Prostate gland (tissue), 2 donors: ENCODE results near the gene RNF14. TPM values are rescaled to one million over a fixed set of nuclear protein-coding genes. Genes with fewer than 3 reads are reported as not detected.

Source experiments
- DNase-seq: peaks from one replicate; pipeline ENCODE4 v3.0.0-alpha.2; 2019; ENCODE audit warnings: low spot score
- H3K27ac ChIP-seq, 2 donors: fragments of 200-600 bp; sonication (generic); 2 replicates each; pipeline ENCODE4 v1.5.1; 2017 to 2019
- H3K27me3 ChIP-seq: fragments of 200-600 bp; sonication (generic); replicated peaks from 2 replicates; pipeline ENCODE4 v1.5.1; 2019; ENCODE audit not compliant: insufficient read depth
- H3K36me3 ChIP-seq, 2 donors: fragments of 200-600 bp; sonication (generic); 1 replicate in 1 of 2; 2 replicates in 1 of 2; pipeline versions ENCODE4 v1.5.1 to v1.8.1; 2017 to 2019
- H3K4me1 ChIP-seq: fragments of 200-600 bp; sonication (generic); replicated peaks from 2 replicates; pipeline ENCODE4 v1.5.1; 2019
- H3K4me3 ChIP-seq, 2 donors: fragments of 200-600 bp; sonication (generic); 2 replicates each; pipeline ENCODE4 v1.5.1; 2017 to 2019
- H3K9me3 ChIP-seq: fragments of 200-600 bp; sonication (generic); 2 replicates; pipeline ENCODE4 v1.5.1; 2017
- CTCF ChIP-seq, 4 experiments: fragments of 200-600 bp in 2 of 4; fragments of 450-650 bp in 2 of 4; sonication (generic) in 2 of 4; IDR thresholded peaks; 1 replicate in 3 of 4; 2 replicates in 1 of 4; pipeline ENCODE4 v1.5.1; 2016 to 2019; ENCODE audit warnings: antibody characterized with exemption in 4 of 4, mild to moderate bottlenecking in 2 of 4, moderate library complexity in 2 of 4
- POLR2A ChIP-seq: fragments of 450-650 bp; IDR thresholded peaks from one replicate; pipeline ENCODE4 v1.6.1; 2016; ENCODE audit warnings: antibody characterized with exemption, mild to moderate bottlenecking
- POLR2AphosphoS5 ChIP-seq: sonication (generic); formaldehyde crosslinking; IDR thresholded peaks from one replicate; pipeline ENCODE4 v1.6.1; 2017; ENCODE audit warnings: antibody characterized with exemption
- WGBS: methylation state at CpG from one replicate; pipeline ENCODE4 v1.1.5; 2018; 5-methylcytosine and 5-hydroxymethylcytosine counted together
- intact Hi-C: fragments of 100-400 bp; cut with DNase I; formaldehyde crosslinking; loops from one replicate; pipeline ENCODE4 v1.14.2; 2022
- total RNA-seq, 2 donors: library from RNA; depleted of rRNA; stranded (reverse); fragments of >200 nt; gene quantifications; one replicate each; pipeline ENCODE4 v1.1.0, GENCODE V29; 2016

Gene RNF14
- total RNA-seq, 2 donors from 2014 or later = 40.8 to 66.9 TPM

GRCh38 chr5:141947316-141947715 is 21.6 kb upstream of the RNF14 start:
- H3K4me1 ChIP-seq = no peaks in the 10 kb centered on the region
- TF ChIP-seq POLR2A = no peak
- no peak for TF ChIP-seq POLR2AphosphoS5
- no peak for TF ChIP-seq CTCF (IDR thresholded peaks at IDR 0.05)
- 91% methylated on average over 4 of the region's 4 CpGs for WGBS
- DNase-seq = no peak
- H3K27ac ChIP-seq = no peak overlapping the region
- intact Hi-C loops = no loop called here
- no peaks in the 10 kb centered on the region for H3K9me3 ChIP-seq
- no peaks in the 10 kb centered on the region for H3K36me3 ChIP-seq
- H3K4me3 ChIP-seq = no peak overlapping the region
- no peaks in the 10 kb centered on the region for H3K27me3 ChIP-seq

DNA sequence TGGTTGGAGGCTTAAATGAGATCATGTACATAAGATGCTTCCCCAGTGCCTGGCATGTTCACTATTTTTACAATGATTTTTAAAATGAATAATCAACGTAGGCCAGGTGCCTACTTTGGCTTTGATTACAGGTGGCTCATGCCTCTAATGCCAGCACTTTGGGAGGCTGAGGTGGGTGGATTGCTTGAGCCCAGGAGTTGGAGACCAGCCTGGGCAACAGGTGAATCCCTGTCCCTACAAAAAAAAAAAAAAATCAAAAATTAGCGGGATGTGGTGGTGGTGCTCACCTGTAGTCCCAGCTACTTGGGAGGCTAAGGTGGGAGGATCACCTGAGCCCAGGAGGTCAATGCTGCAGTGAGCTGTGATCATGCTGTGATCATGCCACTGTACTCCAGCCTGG is 20.1 kb upstream of the RNF14 start:
- Histone ChIP-seq H3K9me3 (no peaks in the 10 kb centered on the region), H3K4me3 (no peak overlapping the region), H3K36me3 (no peaks in the 10 kb centered on the region), H3K4me1 (no peaks in the 10 kb centered on the region), H3K27me3 (no peaks in the 10 kb centered on the region), H3K27ac (no peak overlapping the region)
- intact Hi-C loops = no loop called here
- TF ChIP-seq POLR2AphosphoS5 (no peak), POLR2A (no peak), CTCF (IDR thresholded peaks at IDR 0.05) (no peak)
- DNase-seq = no peak
- 86% methylated on average over 2 of the region's 2 CpGs for WGBS

GRCh38 chr5:141949511-141949910 is 19.4 kb upstream of the RNF14 start:
- TF ChIP-seq POLR2A = no peak
- intact Hi-C loops = no loop called here
- no peak for DNase-seq
- Histone ChIP-seq H3K4me3 (no peak overlapping the region), H3K27me3 (no peaks in the 10 kb centered on the region), H3K9me3 (no peaks in the 10 kb centered on the region), H3K27ac (no peak overlapping the region), H3K36me3 (no peaks in the 10 kb centered on the region), H3K4me1 (no peaks in the 10 kb centered on the region)
- 78% methylated on average over 2 of the region's 2 CpGs for WGBS

DNA sequence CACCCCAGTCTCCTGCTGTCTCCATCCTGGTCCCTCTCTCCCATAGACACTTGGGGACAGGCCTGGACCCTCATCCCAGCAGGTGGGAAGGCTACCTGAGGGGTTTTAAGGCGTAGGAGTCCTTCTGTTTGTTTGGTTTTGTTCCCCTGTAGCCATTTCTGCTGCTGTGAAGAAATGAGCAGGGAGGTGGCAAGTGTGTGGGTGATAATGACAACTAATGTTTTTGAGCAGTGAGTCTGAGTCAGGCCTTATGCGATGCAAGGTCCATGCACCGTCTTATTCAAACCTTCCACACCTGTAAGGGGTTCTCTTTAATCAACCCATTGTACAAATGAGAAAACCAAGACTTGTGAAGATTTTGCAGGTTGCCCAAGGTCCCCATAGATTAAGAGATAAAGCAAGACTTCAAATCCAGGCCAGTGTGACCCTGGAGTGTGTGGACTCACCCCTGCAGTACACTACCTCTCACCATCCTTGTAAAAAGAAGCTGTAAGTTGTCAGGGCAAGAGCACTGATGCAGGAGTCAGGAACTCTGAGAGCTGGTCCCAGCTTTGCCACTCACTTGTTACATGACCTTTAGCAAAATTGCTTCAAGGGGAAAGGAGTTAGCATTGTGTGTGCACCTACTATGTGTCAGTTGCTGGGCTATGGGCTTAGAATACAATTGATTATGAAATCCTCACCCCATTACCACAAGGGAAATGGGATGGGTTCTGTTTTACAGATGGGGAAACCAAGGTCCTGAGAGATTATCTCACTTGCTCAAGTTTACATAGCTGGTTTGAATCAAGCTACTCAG is 18.5 kb upstream of the RNF14 start:
- H3K27ac ChIP-seq = no peak overlapping the region
- no peak for DNase-seq
- H3K9me3 ChIP-seq = no peaks in the 10 kb centered on the region
- no peak overlapping the region for H3K4me3 ChIP-seq
- no peaks in the 10 kb centered on the region for H3K36me3 ChIP-seq
- intact Hi-C loops = no loop called here
- TF ChIP-seq CTCF (IDR thresholded peaks at IDR 0.05) (no peak), POLR2A (no peak), POLR2AphosphoS5 (no peak)
- H3K27me3 ChIP-seq = no peaks in the 10 kb centered on the region
- WGBS = 92% methylated on average over 3 of the region's 3 CpGs
- H3K4me1 ChIP-seq = no peaks in the 10 kb centered on the region

GRCh38 chr5:141951332-141951781 is 17.5 kb upstream of the RNF14 start:
- intact Hi-C loops = no loop called here
- H3K27ac ChIP-seq = no peak overlapping the region

More at GRCh38 chr5:141951332-141951781, 17.5 kb upstream of the RNF14 start:
- no peaks in the 10 kb centered on the region for H3K27me3 ChIP-seq
- H3K9me3 ChIP-seq = no peaks in the 10 kb centered on the region
- H3K4me1 ChIP-seq = no peaks in the 10 kb centered on the region
- WGBS = 32% methylated on average over 9 of the region's 9 CpGs
- TF ChIP-seq CTCF (IDR thresholded peaks at IDR 0.05) (no peak), POLR2A (no peak), POLR2AphosphoS5 (no peak)
- no peak for DNase-seq
- H3K4me3 ChIP-seq = no peak overlapping the region
- no peaks in the 10 kb centered on the region for H3K36me3 ChIP-seq
